Measurements from ENCODE around the gene HYLS1.
A peak's percentile ranks its signal among the peaks of the same experiment; 100 is the strongest.

HYLS1 gene

DNA sequence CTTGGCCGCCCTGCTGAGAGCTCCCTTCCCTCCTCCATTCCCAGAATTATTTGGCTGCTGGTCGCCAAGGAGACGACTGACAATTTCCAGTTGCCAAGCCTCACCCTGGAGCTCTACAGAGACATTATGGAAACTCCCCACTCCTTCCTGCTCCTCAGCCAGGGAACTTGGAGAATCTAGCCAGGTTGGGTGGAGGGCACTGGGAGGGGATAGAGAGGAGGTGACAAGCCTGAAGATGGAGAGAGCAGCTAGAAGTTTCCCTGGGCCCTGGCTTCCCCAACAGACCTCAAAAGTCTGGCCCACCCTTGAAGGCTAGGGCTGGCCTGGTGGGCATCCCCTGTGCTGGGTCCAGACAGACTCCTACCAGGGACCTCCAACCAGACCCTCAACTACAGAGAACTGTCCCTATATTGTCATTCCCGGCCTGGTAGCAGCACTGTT is 51.6 kb downstream of the HYLS1 start:
- TF ChIP-seq EZH2 (optimal IDR thresholded peaks at IDR 0.05; ENCODE audit: low read depth, low read length), result no peak
- TF ChIP-seq, protein P1, sequence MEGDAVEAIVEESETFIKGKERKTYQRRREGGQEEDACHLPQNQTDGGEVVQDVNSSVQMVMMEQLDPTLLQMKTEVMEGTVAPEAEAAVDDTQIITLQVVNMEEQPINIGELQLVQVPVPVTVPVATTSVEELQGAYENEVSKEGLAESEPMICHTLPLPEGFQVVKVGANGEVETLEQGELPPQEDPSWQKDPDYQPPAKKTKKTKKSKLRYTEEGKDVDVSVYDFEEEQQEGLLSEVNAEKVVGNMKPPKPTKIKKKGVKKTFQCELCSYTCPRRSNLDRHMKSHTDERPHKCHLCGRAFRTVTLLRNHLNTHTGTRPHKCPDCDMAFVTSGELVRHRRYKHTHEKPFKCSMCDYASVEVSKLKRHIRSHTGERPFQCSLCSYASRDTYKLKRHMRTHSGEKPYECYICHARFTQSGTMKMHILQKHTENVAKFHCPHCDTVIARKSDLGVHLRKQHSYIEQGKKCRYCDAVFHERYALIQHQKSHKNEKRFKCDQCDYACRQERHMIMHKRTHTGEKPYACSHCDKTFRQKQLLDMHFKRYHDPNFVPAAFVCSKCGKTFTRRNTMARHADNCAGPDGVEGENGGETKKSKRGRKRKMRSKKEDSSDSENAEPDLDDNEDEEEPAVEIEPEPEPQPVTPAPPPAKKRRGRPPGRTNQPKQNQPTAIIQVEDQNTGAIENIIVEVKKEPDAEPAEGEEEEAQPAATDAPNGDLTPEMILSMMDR (IDR thresholded peaks at IDR 0.05; ENCODE audit: low read length), result no peak
- TF ChIP-seq EZH2phosphoT487 (IDR thresholded peaks at IDR 0.05; ENCODE audit: low read length), result no peak
- Histone ChIP-seq H3K27me3 (replicated peaks; ENCODE audit: insufficient read depth, low read length) (no peaks in the 10 kb centered on the region), H4K20me1 (ENCODE audit: insufficient read depth, low read length) (no peaks in the 10 kb centered on the region), H3K9ac (ENCODE audit: low read length) (no peak overlapping the region), H3K4me1 (ENCODE audit: low read length) (peaks cover 5% of the 10 kb centered on the region), H3K79me2 (ENCODE audit: low read length) (no peaks in the 10 kb centered on the region), H3F3A (ENCODE audit: insufficient read depth, low read length) (no peaks in the 10 kb centered on the region), H3K27ac (ENCODE audit: low read length) (no peak overlapping the region), H3K36me3 (replicated peaks; ENCODE audit: insufficient read depth, low read length) (no peaks in the 10 kb centered on the region), H3K4me3 (ENCODE audit: low read length) (no peak overlapping the region), H2AFZ (ENCODE audit: low read length) (no peak overlapping the region), H3K4me2 (ENCODE audit: low read depth, low read length) (no peak overlapping the region), H3K9me3 (replicated peaks; ENCODE audit: insufficient read depth, low read length) (no peaks in the 10 kb centered on the region), H3K9me2 (replicated peaks; ENCODE audit: insufficient read depth, low read length) (no peaks in the 10 kb centered on the region)
- DNase-seq, result no peak

DNA sequence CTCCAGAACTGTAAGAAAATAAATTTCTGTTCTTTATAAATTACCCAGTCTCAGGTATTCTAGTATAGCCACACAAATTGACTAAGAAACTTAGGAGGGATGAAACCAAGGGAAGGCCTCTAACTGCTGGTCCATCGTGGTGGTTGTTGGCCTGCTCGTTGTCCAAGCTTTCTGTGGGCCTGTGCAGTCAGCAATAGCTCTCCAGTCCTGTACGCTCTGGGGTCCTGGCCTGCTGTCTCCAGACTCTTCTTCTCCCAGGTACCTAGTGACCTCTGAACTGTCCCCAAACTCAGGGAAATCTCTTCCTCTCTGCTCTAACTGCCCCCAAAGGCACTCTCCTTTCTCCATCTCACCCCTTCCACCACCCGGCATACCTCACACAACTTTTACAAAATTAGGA is 52.7 kb downstream of the HYLS1 start:
- no peaks in the 10 kb centered on the region for H4K20me1 ChIP-seq (ENCODE audit: insufficient read depth, low read length)
- H3K9me3 ChIP-seq (replicated peaks; ENCODE audit: insufficient read depth, low read length), result no peaks in the 10 kb centered on the region
- no peak for TF ChIP-seq EZH2phosphoT487 (IDR thresholded peaks at IDR 0.05; ENCODE audit: low read length)
- TF ChIP-seq, protein P1 (IDR thresholded peaks at IDR 0.05; ENCODE audit: low read length), result no peak
- peaks cover 5% of the 10 kb centered on the region for H3K4me1 ChIP-seq (ENCODE audit: low read length)
- no peak overlapping the region for H2AFZ ChIP-seq (ENCODE audit: low read length)
- no peaks in the 10 kb centered on the region for H3K27me3 ChIP-seq (replicated peaks; ENCODE audit: insufficient read depth, low read length)
- no peak overlapping the region for H3K4me2 ChIP-seq (ENCODE audit: low read depth, low read length)
- no peak overlapping the region for H3K9ac ChIP-seq (ENCODE audit: low read length)
- no peak for DNase-seq
- no peaks in the 10 kb centered on the region for H3K36me3 ChIP-seq (replicated peaks; ENCODE audit: insufficient read depth, low read length)
- no peak overlapping the region for H3K4me3 ChIP-seq (ENCODE audit: low read length)
- no peaks in the 10 kb centered on the region for H3K79me2 ChIP-seq (ENCODE audit: low read length)
- H3F3A ChIP-seq (ENCODE audit: insufficient read depth, low read length), result no peaks in the 10 kb centered on the region
- H3K9me2 ChIP-seq (replicated peaks; ENCODE audit: insufficient read depth, low read length), result no peaks in the 10 kb centered on the region
- H3K27ac ChIP-seq (ENCODE audit: low read length), result no peak overlapping the region

DNA sequence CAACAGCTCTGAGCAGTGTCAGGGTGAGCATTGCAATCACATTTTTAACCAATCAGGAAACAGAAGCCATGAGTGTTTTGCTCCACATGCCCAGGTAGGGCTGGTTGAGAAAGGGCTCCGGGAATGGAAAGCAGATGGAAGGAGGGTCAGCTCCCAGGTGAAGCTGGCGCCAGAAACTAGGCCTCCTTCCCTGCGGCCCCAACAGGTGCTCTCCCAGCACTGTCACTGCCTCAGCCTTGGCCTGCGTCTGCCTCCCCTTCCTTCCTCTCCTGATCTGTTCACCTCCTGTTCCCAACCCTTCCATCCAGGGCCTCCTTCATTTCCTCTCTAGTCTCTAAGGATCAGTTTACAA is 53.8 kb downstream of the HYLS1 start:
- Histone ChIP-seq H3K4me1 (ENCODE audit: low read length) (peaks cover 5% of the 10 kb centered on the region), H3K9me2 (replicated peaks; ENCODE audit: insufficient read depth, low read length) (no peaks in the 10 kb centered on the region), H3K9ac (ENCODE audit: low read length) (no peak overlapping the region)

More for the DNA sequence above, 53.8 kb downstream of the HYLS1 start:
- no peak overlapping the region for H3K4me2 ChIP-seq (ENCODE audit: low read depth, low read length)
- H3K79me2 ChIP-seq (ENCODE audit: low read length), result no peaks in the 10 kb centered on the region
- H3K36me3 ChIP-seq (replicated peaks; ENCODE audit: insufficient read depth, low read length), result no peaks in the 10 kb centered on the region
- no peaks in the 10 kb centered on the region for H4K20me1 ChIP-seq (ENCODE audit: insufficient read depth, low read length)
- H2AFZ ChIP-seq (ENCODE audit: low read length), result peak overlapping the region; percentile 60; the same call in 1 of the 2 replicates
- H3K27ac ChIP-seq (ENCODE audit: low read length), result no peak overlapping the region
- no peak for DNase-seq
- H3F3A ChIP-seq (ENCODE audit: insufficient read depth, low read length), result no peaks in the 10 kb centered on the region
- H3K9me3 ChIP-seq (replicated peaks; ENCODE audit: insufficient read depth, low read length), result no peaks in the 10 kb centered on the region
- no peak overlapping the region for H3K4me3 ChIP-seq (ENCODE audit: low read length)
- TF ChIP-seq EZH2 (optimal IDR thresholded peaks at IDR 0.05; ENCODE audit: low read depth, low read length) (no peak), EZH2phosphoT487 (IDR thresholded peaks at IDR 0.05; ENCODE audit: low read length) (no peak)
- TF ChIP-seq, protein P1 (IDR thresholded peaks at IDR 0.05; ENCODE audit: low read length), result no peak
- H3K27me3 ChIP-seq (replicated peaks; ENCODE audit: insufficient read depth, low read length), result no peaks in the 10 kb centered on the region

Measured in MM.1S (cell line).